NCI-H524 treated with DMSO at 0.1 percent for 48 hours (cell line): Measurements from ENCODE around the gene PIANP.

Experiments used
- DNase-seq: peaks from one replicate; lab custom pipeline; 2025; lab: John Stamatoyannopoulos, UW

PIANP gene

GRCh38 chr12:6703631-6704030 lies 3.0 kb upstream of the PIANP start:
- DNase-seq = no peak

GRCh38 chr12:6701078-6701768 lies 608 bp upstream of the PIANP start:
- DNase-seq = no peak

GRCh38 chr12:6699989-6700645 lies 498 bp downstream of the PIANP start:
- DNase-seq = no peak

GRCh38 chr12:6699259-6699988 lies 1.2 kb downstream of the PIANP start:
- DNase-seq = no peak

GRCh38 chr12:6698352-6699046 lies 2.1 kb downstream of the PIANP start:
- no peak for DNase-seq

- no peak for DNase-seq
These were observed 2.8 kb downstream of the PIANP start for GRCh38 chr12:6697584-6698351.

GRCh38 chr12:6696690-6697583 lies 3.7 kb downstream of the PIANP start:
- no peak for DNase-seq

GRCh38 chr12:6695313-6696045 lies 5.1 kb downstream of the PIANP start:
- no peak for DNase-seq

- no peak for DNase-seq
These were observed 5.9 kb downstream of the PIANP start for GRCh38 chr12:6694701-6695100.

GRCh38 chr12:6693832-6694355 lies 6.7 kb downstream of the PIANP start:
- DNase-seq = no peak

- no peak for DNase-seq
These were observed 7.7 kb downstream of the PIANP start for GRCh38 chr12:6692888-6693287.

GRCh38 chr12:6691473-6691872 lies 9.1 kb downstream of the PIANP start:
- no peak for DNase-seq

GRCh38 chr12:6688999-6689882 lies 11.4 kb downstream of the PIANP start, which contains the start of gene ZNF384:
Gene ZNF384 (minus strand): TSS chr12:6689375. CDS start chr12:6679520, 9,855 bp downstream.
- peak; percentile 91 for DNase-seq

GRCh38 chr12:6688543-6688998 lies 12.0 kb downstream of the PIANP start:
- peak; percentile 57 for DNase-seq

- no peak for DNase-seq
These were observed 14.8 kb downstream of the PIANP start for GRCh38 chr12:6685814-6686213.

GRCh38 chr12:6684609-6685008 lies 16.0 kb downstream of the PIANP start:
- no peak for DNase-seq

- no peak for DNase-seq
These were observed 23.7 kb downstream of the PIANP start for GRCh38 chr12:6676962-6677361.

- DNase-seq = no peak
These were observed 28.5 kb downstream of the PIANP start for GRCh38 chr12:6672143-6672542.
